MV-4-11 (cell line): ENCODE data around the gene PUM2.
A peak's percentile ranks its signal among the peaks of the same experiment; 100 is the strongest.
"Not testable (repeated sequence)": the region's sequence is repeated elsewhere in the genome, so short reads cannot be mapped to it uniquely, and the experiment has no call there.

ENCODE experiments used
- DNase-seq: peaks from one replicate; lab custom pipeline; 2025; lab: John Stamatoyannopoulos, UW

PUM2 gene

DNA sequence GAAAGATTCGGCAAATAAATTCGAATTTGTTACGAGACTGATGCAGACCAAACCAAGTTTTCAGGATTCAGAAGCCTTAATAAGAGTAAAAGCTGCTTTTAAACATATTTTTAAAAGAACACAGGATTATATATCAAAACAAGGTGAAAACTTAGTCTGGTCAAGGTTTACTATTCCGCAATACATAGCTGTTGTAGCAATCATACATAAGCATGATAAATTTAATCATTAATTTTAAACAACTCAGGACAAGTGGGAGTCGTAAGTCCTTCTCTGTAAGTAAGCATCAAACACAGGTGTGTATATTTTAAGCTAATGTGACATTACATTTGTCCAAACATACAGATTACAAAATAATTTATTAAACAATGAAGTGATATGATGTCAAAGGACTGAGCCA is 57.7 kb downstream of the PUM2 start:
- no peak for DNase-seq

DNA sequence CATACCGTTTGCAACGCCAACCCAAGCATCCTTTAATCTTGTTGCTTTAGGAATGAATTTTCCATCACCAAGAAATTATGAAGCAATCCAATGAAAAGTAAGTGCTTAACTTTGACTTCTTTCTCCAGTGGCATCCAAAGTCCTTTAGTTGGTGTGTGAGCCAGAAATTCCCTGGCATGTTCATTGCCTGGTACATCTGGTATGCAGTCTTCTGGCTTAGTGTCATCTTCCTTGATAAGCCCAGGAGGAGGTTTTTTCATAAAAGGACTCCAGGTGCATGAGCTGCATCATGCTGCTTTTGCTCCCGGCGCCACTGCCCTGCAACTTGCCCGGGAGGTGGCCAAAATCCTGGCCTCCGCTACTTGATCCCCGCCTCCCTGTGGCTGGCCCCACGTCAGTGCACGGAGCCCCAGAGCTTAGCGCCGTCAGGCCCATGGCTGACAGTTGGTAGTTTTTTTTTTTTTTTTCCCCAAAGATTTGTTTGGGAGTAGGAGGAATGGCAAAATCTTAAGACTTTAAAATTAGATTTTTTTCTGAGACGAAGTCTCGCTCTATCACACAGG is 58.7 kb downstream of the PUM2 start:
- DNase-seq: no peak

GRCh38 chr2:20291106-20291564 is 59.5 kb downstream of the PUM2 start:
- DNase-seq: peak; percentile 68

DNA sequence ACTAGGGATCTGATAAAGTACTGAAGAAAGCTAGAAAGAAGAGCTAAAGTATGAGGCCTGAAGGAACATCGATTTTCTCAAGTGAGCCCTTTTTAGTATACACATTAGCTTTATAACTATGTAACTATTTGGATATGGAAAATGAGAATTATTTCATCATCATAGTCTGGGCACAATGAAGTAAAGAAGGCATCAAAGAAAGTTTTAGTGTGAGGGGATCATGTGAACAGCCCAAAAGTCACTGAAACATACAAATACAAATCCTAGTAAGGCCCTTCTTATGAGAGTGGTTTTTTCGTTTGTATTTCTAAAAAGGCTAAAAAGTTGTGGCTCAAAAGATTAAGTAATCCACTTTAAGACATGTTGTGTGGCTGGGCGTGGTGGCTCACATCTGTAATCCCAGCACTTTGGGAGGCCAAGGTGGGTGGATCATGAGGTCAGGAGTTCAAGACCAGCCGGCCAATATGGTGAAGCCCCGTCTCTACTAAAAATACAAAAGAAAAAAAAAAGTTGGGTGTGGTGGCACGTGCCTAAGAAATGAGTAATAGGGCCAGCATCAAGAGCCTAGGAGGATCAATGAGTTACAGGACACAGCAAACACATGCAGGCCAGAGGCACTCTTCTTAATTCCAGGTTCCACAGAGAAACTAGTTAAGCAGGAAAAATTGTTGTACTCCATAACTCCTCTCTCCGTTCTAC is 61.9 kb downstream of the PUM2 start:
- DNase-seq: peak; percentile 63

DNA sequence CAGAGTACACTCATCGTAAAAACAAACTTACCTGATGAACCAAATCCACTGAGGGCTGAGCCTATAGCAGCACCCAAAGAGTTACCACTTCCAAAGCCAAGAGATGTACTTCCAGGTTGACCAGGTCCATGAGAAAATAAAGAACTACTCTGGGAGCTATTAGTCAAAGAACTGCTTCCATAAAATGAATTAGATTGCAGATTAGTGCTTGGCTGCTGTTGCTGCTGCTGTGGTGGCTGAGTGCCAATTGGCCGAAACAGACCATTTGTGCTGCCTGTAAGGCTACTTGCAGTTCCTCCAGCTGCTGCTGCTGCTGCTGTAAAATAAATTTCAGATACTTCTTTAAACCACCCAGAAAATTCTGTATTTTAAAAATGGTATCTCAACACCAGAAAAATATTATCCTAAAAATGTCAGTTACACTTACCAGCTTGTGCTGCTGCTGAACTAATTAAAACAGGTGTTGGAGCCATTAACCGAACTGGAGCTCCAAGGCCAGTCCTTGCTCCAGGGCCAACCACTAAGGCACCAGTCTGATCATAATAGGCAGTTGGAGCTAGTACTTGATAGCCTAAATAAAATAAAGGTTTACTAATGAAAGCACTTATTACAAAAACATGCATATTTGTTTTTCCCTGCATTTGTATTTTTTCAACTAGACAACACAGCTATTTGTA is 67.6 kb downstream of the PUM2 start:
- no peak for DNase-seq

DNA sequence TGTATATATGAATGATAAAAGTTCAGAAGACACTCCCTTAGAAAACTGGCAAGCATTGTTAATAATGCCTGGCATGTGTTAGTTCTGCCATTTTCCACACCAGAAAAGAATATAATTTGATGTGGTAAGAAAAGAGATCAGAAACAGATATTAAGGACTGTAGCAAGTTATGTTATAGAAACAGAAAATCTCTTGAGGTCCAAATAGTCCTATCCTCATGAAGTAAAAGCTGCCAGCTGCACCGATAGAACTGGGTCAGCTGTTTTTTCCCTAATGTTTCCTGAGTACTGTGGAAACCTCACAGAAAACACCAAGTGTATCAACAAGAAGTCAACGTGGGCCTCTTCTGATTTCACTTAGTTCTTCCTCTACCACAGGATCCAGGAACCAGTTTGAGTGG is 68.8 kb downstream of the PUM2 start:
- DNase-seq: no peak

GRCh38 chr2:20273042-20273441 is 77.6 kb downstream of the PUM2 start:
- DNase-seq: no peak

- DNase-seq: not testable (repeated sequence)
These were observed 82.3 kb downstream of the PUM2 start for GRCh38 chr2:20268317-20268716.

DNA sequence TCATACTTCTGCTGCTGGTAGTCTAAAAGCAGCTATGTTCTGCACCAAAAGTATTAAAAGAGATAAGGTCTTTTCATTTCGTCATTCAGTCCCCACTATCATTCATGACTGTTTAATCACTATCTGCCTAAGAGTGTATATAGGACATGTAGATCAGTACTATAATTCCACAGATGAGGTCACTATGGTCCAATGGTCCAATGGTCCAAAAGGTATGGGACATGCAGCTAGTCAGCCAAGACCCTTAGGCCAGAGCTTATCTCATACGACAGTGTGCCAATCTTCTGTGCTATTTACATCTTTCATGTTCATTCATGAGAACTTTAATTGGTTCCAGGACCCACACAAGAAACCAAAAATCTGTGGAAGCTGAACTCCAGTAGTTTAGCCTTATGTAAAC is 83.1 kb downstream of the PUM2 start:
- DNase-seq: no peak

GRCh38 chr2:20264629-20265028 is 86.0 kb downstream of the PUM2 start:
- peak; percentile 1 for DNase-seq

DNA sequence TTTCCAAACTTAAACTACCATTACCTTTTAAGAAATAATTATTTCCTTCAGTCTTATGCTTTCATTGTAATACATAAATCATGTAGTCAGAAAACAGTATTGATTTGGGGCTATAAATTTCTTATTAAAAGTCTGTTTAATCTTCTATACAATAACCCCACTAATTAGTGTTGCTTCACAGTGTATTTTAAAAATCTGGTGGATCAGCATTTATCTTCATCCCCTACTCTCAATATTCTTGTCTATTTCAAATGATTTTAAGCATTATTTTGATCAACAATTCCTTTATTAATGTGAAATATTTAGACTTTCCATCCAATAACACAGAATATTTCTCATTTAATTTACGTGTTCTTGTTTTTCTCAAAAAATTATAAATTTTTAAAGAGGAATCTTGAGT is 93.2 kb downstream of the PUM2 start:
- no peak for DNase-seq

GRCh38 chr2:20254731-20255130 is 95.9 kb downstream of the PUM2 start:
- no peak for DNase-seq

DNA sequence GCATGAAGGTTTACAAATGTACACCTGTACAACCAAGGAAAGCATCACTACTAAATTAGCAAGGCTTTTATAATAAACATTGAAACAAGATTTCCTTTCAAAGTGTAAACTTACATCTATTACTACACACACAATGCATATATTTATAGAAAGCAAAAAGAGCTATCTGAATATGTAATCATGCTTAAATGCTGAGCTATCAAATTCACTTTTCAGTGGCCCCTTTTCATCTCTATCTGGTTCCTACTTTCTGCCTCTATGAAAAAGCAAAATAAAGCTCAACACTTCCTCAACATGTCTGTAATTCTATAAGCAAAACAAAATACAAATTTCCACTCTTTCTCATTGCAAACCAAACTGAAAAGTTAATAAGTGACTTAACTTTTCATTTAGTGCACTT is 100.2 kb downstream of the PUM2 start:
- DNase-seq: no peak

DNA sequence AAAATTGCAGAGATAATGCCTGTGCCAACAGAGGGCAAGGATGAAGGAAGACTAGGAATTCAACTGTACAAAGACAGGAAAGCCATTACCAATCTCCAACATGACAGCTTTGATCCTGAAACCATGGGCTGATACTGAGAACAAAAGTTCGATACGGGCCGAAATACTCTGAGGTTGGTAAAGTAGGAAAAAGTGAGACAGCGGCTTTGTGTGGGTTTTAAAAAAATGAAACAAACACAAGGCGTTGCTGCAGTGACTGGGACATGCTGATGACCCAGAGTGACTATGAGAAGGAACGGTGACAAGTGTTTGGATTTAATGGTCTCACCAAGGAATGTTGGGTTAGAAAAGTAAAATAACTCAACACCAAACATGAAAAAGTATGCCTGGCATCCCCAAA is 101.5 kb downstream of the PUM2 start:
- no peak for DNase-seq

- no peak for DNase-seq
These were observed 103.6 kb downstream of the PUM2 start for GRCh38 chr2:20247084-20247483.

- DNase-seq: not testable (repeated sequence)
These were observed 107.0 kb downstream of the PUM2 start for GRCh38 chr2:20243637-20244036.

GRCh38 chr2:20242727-20243377 is 107.8 kb downstream of the PUM2 start:
- no peak for DNase-seq

DNA sequence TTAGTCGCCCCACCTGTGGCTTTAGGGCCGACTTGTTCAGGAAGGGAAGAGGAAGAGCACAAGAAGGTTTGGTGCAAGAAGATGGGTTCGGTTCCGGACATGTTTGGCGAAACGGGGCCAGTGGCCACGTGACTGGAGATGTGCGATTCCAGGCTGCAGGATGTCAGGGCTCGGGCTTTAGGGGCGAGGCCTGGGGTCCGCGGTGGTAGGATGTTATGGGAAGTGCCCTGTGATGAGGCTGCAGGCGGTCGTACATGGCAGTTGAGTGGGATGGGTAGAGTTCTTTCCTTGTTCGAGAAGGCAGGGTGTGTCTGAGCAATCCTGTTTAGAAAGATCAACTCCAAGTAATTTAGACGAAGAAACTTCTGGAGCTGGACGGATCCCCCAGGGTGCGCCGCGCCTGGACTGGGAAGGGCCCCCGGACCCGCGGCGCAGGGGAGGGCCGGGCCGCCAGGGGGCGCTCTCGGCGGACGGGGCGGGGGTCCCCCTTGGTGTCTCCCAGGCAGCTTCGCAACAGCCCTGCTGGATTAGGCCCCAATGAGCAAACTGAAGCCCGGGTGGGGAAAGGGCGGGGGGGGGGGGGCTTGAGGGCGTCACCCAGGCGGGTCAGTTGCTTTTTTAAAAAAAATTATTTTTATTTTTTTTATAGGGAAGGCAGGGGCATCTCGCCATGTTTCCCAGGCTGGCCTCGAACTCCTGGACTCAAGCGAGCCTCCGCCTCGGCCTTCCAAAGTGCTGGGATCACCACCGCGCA is 108.5 kb downstream of the PUM2 start:
- DNase-seq: no peak

- not testable (repeated sequence) for DNase-seq
These were observed 110.4 kb downstream of the PUM2 start for GRCh38 chr2:20240291-20240690.

DNA sequence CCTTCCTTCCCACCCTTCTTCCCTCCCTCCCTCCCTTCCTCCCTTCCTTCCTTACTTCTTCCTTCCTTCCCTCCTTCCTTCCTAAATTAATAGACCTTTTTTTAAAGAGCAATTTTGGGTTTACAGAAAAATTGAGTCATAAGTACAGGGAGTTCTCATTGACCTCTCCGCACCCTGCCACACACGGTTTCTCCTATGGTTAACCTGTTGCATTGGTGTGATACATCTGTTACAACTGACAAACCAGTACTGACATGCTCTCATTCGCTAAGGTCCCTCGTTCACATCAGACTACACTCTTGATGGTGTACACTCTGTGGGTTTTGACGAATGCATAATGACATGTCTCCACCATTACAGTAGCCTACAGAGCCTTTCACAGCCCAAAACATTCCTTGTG is 114.1 kb downstream of the PUM2 start:
- DNase-seq: no peak

DNA sequence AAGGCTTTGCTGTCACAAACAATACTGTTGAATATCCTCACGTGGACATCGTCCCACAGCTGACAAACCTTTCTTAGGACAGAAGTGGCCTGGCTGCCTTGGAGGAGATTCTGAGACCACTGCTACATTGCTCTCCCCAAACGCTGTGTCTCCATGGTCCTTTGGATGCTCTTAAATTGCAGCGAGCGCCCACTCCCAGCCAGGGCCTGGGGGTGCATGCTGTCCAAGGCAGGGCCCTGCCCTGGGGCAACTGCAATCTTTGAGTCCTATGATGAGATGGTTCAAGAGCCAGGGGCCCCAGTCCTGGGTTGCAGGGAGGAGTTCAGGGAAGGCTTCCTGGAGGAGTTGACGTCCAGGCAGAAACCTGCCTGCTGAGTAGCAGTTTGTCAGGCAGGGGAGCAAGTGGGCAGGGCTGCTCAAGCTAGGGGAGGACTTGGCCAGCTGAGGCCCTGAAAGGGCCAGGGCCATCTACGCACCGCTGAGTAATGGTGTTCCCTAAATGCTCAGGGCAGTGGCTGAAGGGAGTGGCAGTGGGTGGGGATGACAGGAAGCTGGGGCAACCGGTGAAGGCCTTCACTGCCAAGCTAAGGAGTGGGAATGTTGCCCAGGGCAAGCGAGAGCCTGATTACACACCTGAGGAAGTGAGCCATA is 114.9 kb downstream of the PUM2 start:
- DNase-seq: no peak

DNA sequence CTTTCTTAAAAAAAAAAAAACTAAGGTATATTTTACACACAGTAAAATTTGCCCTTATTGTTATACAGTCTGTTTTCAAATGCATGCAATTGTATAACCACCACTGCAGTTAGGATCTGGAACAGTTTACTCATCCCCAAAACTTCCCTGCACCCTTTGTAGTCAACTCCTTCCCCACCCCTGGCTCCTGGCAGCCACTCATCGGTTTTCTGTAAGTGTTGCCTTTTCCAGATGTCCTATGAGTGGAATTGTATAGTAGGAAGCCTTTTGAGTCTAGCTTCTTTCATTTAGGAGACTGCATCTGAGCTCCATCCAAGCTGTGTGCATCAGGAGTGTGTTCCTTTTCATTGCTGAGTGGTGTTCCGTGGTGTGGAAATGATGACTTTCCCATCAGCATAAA is 116.0 kb downstream of the PUM2 start:
- DNase-seq: not testable (repeated sequence)
